ENCODE measurements around the gene CORIN. TPM values are rescaled to one million over a fixed set of nuclear protein-coding genes. Genes with fewer than 3 reads are reported as not detected.

CORIN gene
- total and polyA plus RNA-seq, 2 donors (not counting 3 experiments of a cell fraction or from before 2014, with no cell fraction given), result 0.07 to 0.40 TPM

GRCh38 chr4:47750788-47751187 is 87.1 kb downstream of the CORIN start:
- TF ChIP-seq GATA2 (IDR thresholded peaks at IDR 0.05; ENCODE audit: insufficient read depth, insufficient read length, low read depth, low read length), result no peak
- TF ChIP-seq MYC (IDR thresholded peaks at IDR 0.05; ENCODE audit: low read depth, low read length), result no peak
- TF ChIP-seq MAX (IDR thresholded peaks at IDR 0.05; ENCODE audit: insufficient read depth, insufficient read length), result no peak
- no peak for TF ChIP-seq POLR2A (IDR thresholded peaks at IDR 0.05; ENCODE audit: low read depth, low read length)
- TF ChIP-seq JUN (IDR thresholded peaks at IDR 0.05; ENCODE audit: borderline replicate concordance, insufficient read depth, insufficient read length, low read depth), result no peak
- TF ChIP-seq POLR2AphosphoS5 (IDR thresholded peaks at IDR 0.05; ENCODE audit: insufficient read depth, low read depth, low read length), result no peak
- TF ChIP-seq EZH2 (IDR thresholded peaks at IDR 0.05; ENCODE audit: borderline replicate concordance, low read depth, low read length, severe bottlenecking), result no peak
- no peak for TF ChIP-seq CTCF (IDR thresholded peaks at IDR 0.05; ENCODE audit: extremely low read depth in 1 of 2, insufficient read depth in 1 of 2, low read depth in 1 of 2, low read length in 2 of 2)
- TF ChIP-seq FOS (IDR thresholded peaks at IDR 0.05; ENCODE audit: borderline replicate concordance, insufficient read depth, low read length), result no peak
- H2AFZ ChIP-seq (ENCODE audit: low read depth, low read length), result no peak overlapping the region
- H3K36me3 ChIP-seq (ENCODE audit: control insufficient read depth in 2 of 2, extremely low read depth in 1 of 2, insufficient read depth in 2 of 2, low read length in 2 of 2), result no peaks in the 10 kb centered on the region
- ChIA-PET CTCF (no interaction called here), POLR2A (no interaction called here)
- H3K4me2 ChIP-seq (ENCODE audit: insufficient read depth, low read length), result no peak overlapping the region
- H3K79me2 ChIP-seq (ENCODE audit: control insufficient read depth, insufficient read depth, low read length), result no peaks in the 10 kb centered on the region
- H3K27me3 ChIP-seq (ENCODE audit: control insufficient read depth in 2 of 2, insufficient read depth in 2 of 2, low read length in 2 of 2), result peaks cover 2 to 3% of the 10 kb centered on the region in 2 experiments
- H4K20me1 ChIP-seq (replicated peaks; ENCODE audit: control insufficient read depth, extremely low read depth, insufficient read depth, low read length), result no peaks in the 10 kb centered on the region
- H3K4me1 ChIP-seq (ENCODE audit: control insufficient read depth, extremely low read depth, insufficient read depth, low read length), result no peaks in the 10 kb centered on the region
- dilution Hi-C loops (cut with MboI; ENCODE audit: extremely low pct_ligation_motif_present, low sequenced_read_pairs), result no loop called here
- no peak overlapping the region for H3K27ac ChIP-seq (ENCODE audit: insufficient read depth, low read depth, low read length)
- no peak for DNase-seq (ENCODE audit: low read depth, low spot score)
- no peak for FAIRE-seq
- intact Hi-C loops (cut with micrococcal nuclease), result no loop called here
- no peaks in the 10 kb centered on the region for H3K9me3 ChIP-seq (replicated peaks; ENCODE audit: control insufficient read depth, insufficient read depth, low read length)
- no peak overlapping the region for H3K4me3 ChIP-seq (replicated peaks in 1 of 3; ENCODE audit: insufficient read depth in 1 of 3, low read depth in 1 of 3, low read length in 3 of 3)
- no peaks in the 10 kb centered on the region for H3K9me1 ChIP-seq (replicated peaks; ENCODE audit: control insufficient read depth, extremely low read depth, insufficient read depth, low read length)
- no TSS peak for BruUV-seq (replicated peaks)
- no peak overlapping the region for H3K9ac ChIP-seq (replicated peaks; ENCODE audit: extremely low read depth, insufficient read depth, low read length)
